GM21515 (cell line): ENCODE data around the gene TAS1R2.

Experiments
- ATAC-seq: cut with Tn5 transposase; IDR thresholded peaks from one replicate; pipeline ENCODE4 v1.9.1; 2021; ENCODE audit not compliant: unreplicated experiment

Gene TAS1R2

DNA sequence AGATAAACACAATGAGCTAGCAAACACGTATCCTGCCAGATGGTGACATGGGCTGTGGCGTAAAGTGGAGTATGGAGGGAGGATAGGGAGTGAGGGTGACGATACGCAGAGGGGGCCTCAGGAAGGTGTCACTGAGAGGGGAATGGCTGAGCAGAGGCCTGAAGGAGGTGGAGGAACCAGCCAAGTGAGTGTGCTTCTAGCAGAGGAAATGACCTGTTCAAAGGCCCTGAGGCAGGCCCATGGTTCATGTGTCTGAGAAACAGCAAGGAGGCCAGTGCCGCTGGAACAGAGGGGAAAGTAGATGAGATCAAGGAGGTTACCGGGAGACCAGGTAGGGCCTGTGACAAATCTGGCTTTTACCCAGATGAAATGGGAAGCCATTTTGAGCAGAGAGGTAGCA is 36.0 kb downstream of the TAS1R2 start:
- ATAC-seq = no peak

DNA sequence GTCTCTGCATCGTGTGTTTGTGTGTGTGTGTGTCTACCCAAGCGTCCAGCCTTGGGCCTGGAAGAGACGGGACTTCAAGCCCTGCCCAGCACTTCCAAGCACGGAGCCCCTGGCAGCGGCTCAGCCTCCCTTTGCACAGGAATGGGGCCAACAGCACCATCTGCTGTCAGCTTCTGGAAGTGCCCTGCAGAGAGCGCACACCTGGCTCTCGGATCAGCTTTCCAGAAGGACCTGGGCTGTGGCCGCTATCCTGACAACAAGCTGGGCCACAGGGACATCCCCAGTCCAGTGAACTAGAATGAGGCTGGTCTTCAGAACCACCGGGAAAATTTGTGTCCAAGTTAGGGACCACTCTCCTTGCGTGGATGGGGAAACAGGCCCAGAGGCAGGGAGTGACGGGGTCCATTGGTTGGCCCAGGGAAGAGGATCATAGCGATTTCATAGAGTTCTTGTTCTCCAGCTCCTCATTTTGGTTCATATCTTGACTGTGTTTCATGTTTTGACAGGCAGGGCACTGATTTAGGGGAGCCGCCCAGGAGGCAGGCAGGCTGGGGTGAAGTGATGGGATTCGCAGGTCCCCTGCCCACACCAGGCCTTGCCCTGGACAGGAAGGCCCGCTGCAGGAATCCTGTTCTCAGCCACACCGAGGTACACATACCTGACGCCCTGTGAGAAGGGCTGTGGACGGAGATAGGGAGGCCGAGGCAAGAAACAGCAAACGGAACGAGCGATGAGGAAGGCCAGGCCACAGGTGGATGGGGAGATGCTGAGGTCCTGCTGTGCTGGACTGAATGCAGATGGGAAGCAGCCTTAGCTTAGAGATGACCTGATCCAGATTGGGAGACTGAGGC is 38.4 kb downstream of the TAS1R2 start:
- ATAC-seq = no peak

DNA sequence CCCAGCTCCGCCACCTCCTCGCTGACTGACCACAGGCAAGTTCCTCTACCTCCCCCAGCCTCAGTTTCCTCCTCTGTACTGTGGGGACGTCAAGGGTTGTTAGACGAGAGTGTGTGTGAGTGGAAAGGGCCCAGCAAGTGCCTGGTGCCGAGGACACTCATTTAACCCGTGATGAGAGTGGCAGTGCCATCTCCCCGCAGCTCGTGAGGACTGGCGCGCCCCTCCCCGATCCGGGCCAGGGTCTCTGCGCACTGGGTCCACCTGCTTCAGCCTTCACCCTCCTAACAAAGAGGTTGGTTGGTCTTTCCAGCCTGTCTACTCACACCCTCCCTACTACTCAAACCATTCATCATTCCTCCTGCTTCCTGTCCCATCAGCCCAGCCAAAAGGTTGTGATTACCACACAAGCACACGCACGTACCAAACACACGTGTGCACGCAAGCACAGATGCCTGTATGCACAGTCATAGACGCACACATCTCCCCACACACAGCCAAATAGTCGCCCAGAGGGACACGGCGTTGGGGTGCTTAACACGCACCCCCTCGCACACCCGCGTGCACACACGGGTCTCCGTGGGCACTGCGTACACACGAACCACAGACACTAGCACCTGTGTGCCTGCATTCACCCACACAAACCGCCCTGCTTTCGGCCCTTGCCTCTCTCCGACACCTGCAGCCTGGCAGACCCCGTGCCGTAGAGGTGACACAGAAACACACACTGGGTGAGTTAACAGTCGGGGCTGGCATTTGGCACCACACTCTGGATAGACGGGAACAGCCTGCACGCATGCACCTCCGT is 39.3 kb downstream of the TAS1R2 start:
- ATAC-seq = no peak

DNA sequence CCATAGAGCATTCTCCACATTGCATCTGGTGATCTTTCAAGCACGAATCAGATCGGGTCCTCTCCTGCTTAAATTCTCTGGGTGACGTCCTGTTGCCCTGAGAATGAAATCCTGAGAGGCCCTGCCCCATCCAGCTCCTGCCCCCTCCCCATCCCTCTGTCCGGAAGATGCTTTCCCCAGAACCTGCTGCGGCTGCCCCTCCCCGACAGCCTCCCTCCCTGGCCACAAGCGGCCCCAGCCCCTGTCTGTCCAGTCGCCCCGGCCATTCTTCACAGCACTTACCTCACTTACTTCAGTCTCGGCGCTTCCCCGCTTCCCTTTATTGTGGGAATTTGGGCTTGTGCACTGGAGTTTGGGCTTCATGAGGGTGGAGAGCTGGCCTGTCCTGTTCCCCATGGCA is 40.3 kb downstream of the TAS1R2 start:
- no peak for ATAC-seq

DNA sequence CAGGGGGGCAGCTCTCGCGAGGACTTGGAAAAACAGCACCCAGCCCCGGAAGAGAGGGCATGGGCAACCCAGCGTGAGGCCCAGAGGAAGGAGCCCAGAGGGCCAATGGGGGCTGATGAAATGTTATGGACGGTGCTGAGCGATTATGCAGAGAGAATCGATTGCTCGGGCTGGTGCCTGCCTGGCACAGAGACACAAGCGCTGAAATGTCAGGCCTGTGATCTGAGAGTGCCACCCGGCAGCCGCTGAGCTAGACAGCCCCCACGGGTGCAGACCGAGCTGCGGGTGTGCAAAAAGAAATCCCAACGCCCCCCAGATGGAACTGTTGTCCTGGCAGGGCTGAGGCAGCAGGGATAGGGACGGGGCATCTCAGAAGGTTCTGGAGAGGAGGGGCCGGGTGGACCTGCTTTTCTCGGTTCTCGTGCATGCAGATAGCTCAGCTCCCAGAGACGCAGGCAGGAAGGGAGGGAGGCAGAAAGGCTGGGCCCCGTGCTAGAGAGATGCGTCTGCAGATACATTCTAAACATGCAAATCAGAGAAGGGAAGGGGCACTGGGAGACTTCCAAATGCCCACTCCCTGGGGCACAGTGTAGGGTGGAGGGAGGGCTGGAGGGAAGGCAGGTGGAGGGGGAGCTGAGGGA is 41.5 kb downstream of the TAS1R2 start:
- no peak for ATAC-seq

DNA sequence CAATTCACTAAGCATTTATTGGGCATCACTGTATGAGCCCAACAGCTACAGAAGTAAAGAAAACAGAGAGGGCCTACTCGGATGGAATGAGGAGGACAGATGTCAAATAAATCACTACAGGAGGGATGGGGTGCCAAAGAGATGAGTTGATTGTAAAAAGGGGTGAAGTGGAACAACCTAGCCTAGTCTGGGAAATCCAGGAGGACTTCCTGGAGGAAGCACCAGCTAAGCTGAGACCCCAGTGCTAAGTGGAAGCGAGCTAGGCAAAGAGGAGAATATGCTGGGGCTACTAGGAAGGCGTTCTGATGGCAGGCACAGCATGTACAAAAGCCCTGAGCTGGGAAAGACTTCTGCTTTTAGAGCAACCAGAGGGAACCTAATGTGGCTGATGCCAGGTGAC is 42.1 kb downstream of the TAS1R2 start:
- no peak for ATAC-seq

DNA sequence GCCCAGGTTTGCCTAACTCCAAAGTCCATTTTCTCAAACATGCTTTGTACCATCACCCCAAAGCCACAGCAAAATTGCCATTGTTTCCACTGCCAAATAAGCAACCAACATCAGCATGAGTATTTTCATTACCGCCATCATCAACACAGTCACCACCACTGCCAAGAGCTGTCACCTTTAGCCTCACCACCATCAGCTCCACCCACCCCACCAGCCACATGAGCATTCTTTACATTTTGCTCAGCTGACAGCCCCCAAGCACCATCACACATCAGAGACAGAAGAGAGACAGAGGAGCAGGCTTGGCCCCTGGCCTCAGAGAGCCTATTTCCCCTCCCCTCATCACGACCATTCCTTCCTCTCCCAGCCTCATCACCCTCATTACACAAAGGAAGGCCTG is 42.7 kb downstream of the TAS1R2 start:
- no peak for ATAC-seq

DNA sequence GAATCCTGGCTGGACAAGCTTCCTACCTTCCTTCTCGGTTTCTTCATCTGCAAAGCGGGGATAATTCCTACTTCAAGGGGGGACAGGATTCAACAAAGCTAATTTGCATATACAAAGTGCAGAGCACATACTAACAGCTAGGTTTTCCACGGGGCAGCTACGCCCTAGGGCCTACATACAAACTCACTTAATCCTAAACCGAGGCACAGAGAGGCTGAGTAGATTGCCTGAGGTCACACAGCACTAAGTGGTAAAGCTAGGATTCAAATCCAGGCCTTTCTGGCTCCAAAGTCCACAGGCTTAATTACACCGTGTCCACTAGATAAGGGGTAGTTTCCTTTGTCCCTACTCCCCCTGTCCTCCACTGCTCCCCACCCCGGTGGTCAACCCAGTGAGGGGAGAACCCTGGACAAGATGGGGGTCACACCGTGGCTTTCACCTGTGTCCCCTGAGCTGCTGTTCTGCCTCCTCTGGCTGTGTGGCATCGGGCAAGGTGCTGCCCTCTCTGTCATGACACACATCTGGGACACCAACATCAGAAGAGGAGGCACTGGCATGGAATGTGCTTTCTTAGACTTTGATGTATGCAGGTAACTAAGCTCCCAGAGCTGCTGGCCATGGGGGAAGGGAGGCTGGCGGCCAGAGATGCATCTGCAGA is 44.5 kb downstream of the TAS1R2 start:
- no peak for ATAC-seq

DNA sequence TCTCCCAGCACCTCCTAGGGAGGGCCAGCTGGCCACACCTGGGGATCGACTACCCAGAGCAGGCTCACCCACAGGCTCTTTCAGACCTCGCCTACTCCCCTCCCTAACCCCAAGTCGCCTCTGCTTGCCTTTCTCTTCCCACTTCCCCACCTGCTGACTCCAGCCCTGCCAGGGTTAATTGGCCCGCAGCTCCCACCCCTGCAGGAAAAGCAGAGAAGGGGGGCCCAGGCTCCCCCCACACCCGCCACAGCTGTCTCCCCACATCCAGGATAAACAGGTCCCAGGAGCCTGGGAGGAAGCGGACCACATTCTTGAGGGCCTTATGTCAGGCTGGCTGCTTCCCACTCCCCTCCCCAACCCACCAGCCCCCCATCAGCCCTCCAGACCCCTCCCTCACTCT is 45.0 kb downstream of the TAS1R2 start:
- no peak for ATAC-seq

DNA sequence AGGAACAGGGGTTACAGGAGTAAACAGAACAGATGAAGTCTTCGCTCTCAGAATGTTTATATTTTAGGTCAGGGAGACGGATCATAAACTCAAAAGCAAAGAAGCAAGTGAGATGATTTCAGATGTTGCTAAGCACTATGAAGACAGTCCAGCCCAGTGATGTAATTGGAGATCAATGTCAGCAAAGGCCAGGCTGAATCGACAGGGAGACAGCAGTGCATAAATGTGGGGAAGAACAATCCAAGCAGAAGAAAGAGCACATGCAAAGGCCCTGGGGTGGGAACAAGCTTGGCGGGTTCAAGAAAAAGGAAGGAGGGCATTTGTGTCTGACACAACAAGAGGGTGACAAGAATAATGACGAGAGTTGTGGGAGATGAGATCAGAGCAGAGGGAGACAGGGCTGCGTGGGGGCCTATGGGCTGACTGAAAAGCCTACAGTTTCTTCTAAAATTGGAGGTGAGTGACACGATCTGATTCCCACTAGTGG is 47.0 kb downstream of the TAS1R2 start:
- ATAC-seq = no peak

DNA sequence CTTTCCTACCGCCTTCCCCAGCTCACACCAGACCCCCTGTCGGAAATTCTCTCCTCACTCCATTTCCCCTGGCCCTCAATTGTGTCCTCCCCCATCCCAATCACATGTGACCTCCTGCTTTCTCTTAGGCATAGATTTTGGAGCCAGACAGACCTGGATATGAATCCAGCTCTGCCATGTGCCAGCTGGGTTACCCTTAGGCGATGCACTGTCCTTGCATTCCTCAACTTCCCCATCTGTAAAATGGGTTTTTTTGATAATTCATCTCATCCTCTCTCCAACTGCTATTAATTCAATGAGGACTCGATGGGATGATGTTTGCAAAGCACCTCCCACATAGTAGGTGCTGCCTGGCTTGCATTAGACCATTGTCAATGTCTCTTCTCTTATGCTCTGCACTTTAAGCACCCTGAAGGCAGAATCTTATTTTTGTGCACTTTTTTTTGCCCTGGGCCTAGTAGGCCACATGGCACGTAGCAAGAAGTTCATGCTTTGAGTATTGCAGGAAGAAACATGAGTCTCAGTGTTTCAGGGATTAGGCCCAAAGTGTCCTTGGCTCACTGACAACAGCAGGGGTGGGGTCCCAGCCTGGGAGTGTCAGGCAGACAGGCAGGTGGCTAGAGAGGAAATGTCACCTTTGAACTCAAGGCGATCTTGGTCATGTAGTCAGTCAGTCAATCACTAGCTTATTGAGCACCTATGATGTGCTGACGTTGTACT is 47.6 kb downstream of the TAS1R2 start:
- ATAC-seq = no peak

DNA sequence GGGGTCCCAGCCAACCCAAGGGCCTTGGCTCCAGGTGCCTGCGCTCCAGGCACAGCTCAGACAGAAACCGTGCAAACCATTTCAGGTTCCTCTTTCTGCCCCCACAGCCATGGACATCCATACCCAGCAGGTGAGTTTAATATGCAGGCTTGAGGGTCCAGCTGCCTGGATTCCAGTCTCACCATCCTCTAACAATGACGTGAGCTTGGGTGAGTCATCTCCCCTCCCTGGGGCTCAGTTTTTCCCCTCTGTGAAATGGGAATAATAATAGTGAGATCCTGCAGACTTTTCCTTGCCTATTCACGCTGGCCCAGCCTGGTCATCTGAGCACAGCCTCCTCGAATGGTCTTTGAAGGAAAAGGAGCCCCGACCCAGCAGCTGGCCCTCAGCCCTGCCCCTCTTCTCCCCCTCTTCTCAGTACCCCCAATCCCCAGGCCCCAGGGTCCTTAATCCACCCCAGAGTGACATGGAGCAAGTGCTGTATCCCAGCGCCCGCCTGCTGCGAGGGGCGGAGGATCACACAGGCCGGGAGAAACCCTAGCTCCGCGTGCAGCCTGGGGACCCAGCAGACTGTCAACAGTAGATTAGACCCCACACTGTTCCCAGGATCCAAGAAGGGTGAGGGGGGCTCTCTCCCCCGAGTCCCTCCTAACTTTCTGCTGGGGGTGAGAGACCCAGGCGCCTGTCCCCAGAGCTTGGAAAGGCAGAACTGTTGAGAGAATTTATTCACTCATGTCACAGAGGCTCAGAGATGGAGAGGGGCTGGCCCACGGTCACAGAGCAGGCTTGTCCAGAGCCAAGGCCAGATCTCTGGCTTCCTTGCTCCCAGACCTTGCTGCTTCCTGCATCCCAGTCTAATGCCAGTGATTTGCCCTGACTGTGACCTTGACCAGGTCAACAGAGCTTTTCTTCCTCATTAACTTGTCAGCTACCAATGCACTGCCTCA is 49.2 kb downstream of the TAS1R2 start:
- no peak for ATAC-seq

DNA sequence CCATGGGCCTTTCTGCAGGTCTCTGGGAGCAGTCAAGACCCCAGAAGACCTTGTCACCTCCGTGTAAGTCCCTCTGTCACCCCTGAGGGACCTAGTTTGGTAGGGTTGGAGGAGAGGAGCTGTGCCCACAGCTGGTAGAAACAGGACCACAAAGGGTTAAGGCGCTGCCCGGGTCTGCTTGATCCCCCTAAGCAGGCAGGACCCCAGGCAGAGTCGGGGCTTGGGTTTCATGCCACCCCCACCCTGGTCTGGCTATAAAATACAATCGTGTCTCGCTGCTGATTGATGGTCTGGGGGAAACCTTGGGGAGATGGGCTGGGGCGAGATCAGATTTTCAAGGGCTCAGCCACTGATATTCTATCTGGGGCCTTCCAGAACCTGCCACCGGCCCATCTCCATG is 50.9 kb downstream of the TAS1R2 start:
- ATAC-seq = no peak

DNA sequence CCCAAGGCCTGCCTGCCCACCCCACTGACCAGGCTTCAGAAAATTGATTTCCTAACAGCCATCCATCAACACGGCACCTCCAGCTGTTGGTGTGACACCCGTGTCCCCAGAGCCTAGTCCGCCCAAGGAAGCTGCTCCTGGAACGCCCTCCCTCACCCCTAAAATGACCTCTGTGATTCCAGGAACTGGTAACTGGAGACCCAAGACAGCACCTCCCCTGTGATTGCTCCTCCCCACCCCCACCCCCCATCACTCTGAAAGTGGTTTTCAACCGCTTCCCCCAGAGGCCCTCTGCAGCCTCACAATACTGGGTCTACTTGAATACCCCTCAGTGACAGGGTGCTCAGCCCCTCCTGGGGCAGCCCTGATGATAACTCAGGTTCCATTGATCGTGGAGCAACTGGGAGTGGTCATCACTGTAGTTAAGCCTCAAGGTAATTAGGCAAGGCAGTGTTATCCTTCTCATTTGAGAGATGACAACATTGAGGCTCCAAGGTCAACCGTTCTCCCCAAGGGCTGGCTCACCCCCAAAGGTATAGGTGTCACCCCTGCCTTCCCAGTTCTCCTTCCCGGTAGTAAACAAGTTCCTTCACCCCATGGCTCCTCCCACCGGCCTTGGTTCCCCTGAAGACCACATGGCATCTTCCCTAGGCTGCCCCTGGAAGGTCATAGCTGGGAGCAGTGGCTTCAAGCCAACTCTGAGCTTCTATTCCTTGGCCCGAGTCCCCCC is 52.0 kb downstream of the TAS1R2 start:
- ATAC-seq = no peak

DNA sequence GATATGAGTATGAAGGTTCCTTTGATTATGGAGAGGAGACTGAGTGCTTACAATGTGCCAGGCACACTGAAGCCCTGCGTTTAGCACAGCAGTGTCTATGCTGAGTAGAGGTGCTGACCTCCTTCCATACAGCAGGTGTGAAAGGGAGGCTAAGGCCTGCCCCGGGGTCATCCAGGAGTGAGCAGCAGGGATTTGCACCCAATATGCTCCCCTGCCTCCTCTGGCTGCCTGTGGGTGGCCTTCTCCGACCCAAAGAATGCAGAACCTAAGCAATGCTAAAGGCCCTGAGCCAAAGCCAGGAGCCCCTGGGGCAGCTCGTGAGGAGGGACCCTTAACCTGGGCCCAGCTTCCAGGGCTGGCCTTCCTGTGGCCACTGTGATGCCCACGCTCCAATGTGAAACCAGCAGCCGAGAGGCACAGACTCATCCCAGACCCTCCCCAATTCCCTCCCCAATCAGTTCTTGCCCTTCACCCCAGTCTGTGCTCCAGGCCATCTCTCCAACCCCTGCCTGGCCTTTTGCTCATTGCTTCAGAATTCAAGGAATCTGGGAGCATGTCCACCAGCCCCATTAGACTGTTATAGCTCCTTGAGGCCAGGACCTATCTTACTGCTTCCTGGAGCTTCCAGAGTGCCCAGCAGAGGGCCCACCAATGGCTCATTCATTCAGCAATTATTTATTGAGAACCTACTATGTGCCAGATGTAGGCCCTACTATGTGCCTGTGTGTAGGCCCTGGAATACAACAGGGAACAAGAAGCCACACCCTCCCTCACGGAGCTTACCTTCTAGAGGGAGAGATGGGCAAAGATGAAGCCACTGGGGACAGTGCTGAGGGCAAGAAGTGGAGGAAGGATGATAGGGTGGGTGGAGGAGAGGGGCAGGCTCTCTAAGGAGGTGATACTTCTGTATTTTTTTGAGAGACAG is 53.3 kb downstream of the TAS1R2 start:
- no peak for ATAC-seq

DNA sequence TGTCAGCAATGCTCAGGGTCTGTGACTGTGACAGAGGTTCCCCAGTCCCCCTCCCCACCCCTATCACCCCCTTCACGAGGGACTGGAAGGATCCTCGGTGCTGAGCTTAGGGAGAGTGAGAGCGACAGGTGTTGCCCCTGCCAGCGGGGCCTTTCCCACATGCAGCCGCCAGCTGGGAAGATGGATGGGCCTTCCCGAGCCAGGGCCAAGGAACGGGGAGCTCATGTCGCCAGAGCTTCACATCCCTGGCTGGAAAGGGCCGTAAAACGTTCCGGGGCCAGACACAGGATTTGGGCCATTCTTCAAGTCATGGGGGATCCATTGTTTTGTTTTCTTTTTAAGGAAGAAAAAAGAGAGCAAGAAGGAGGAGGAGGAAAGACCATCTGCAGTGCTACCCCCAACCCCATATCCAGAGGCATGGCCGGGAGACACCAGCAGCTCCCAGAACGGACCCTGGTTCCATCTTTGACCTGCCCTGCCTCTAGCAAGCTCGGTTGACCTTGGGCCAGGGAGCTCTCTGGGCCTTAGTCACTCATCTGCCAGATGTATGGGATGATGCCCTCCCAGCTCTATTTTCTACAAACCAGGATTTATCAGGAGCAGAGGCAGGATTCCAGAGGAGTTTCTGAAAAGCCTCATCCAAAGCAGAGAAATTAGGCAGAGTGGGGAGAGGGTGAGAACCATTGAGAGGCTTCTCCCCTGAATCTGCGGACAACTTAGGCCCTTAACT is 54.1 kb downstream of the TAS1R2 start:
- no peak for ATAC-seq

DNA sequence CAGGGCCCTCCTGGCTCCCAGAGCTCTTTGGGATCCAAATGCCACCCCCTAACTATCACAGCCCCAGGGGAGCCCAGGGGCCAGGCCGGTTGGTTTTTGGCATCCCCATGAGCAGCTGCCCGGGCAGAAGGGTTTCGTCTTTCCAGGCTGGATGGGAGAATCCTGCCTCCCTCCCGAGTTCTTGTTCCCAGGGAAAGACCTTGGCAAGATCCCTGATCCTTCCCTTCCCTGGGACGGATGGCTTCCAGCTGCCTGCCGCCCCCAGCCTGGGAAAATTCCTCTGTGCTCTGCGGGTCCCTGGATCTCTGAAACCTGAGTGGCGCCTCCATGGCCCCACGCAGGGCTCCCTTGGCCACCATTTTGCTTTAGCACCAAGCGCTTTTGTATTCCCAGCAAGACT is 55.6 kb downstream of the TAS1R2 start:
- ATAC-seq = no peak
